C4-2B (cell line): Measurements from ENCODE around the gene PDSS2.

Experiments
- CTCF ChIP-seq: fragments of 450-650 bp; conservative IDR thresholded peaks from 2 replicates; pipeline ENCODE4 v1.5.1; 2017; ENCODE audit warnings: mild to moderate bottlenecking
- ZFX ChIP-seq: fragments of 450-650 bp; IDR thresholded peaks from 2 replicates; pipeline ENCODE4 v1.6.1; 2017

GRCh38 chr6:107217248-107217647 lies 242.1 kb downstream of the PDSS2 start:
- TF ChIP-seq CTCF = no peak
- TF ChIP-seq ZFX = no peak
